BJ (cell line): ENCODE results near the gene KIRREL3. TPM values are rescaled to one million over a fixed set of nuclear protein-coding genes. Genes with fewer than 3 reads are reported as not detected.

Experiments used
- CTCF ChIA-PET: fragments of 350-600 bp; formaldehyde crosslinking; extraction: SDS; loops from one replicate; lab custom pipeline; 2021; ENCODE audit warnings: antibody characterized with exemption, inconsistent platforms; lab: Yijun Ruan, JAX
- POLR2A ChIA-PET: fragments of 300-600 bp; sonication (Branson Sonifier 250); formaldehyde crosslinking; extraction: SDS; loops from one replicate; lab custom pipeline; 2021; ENCODE audit warnings: antibody characterized with exemption; lab: Charles Lee
- DNase-seq: peaks from one replicate; pipeline ENCODE4 v3.0.0-alpha.2; 2011; ENCODE audit warnings: low read depth
- H3K27me3 ChIP-seq: 2 replicates; pipeline ENCODE4 v1.6.0; 2011; ENCODE audit warnings: low read length; ENCODE audit not compliant: control insufficient read depth, insufficient read depth
- H3K36me3 ChIP-seq: 2 replicates; pipeline ENCODE4 v1.5.1; 2011; ENCODE audit warnings: low read length; ENCODE audit not compliant: control insufficient read depth, insufficient read depth
- H3K4me3 ChIP-seq: 2 replicates; pipeline ENCODE4 v1.5.1; 2011; ENCODE audit warnings: low read depth, mild to moderate bottlenecking, control low read depth, low read length
- polyA plus RNA-seq: library from polyadenylated mRNA; depleted of rRNA; stranded (reverse); fragments of >200 nt; gene quantifications from 2 replicates; pipeline ENCODE4 v1.2.3, GENCODE V29; 2011
- TF ChIP-seq, protein P1 (sequence below): IDR thresholded peaks from 2 replicates; pipeline ENCODE4 v1.5.1; 2011; ENCODE audit warnings: low read depth, mild to moderate bottlenecking, control low read depth, inconsistent platforms, low read length, moderate library complexity; ENCODE audit not compliant: insufficient read depth

Gene KIRREL3
- polyA plus RNA-seq, 1 experiment = 19.6 TPM

- TF ChIP-seq, protein P1, sequence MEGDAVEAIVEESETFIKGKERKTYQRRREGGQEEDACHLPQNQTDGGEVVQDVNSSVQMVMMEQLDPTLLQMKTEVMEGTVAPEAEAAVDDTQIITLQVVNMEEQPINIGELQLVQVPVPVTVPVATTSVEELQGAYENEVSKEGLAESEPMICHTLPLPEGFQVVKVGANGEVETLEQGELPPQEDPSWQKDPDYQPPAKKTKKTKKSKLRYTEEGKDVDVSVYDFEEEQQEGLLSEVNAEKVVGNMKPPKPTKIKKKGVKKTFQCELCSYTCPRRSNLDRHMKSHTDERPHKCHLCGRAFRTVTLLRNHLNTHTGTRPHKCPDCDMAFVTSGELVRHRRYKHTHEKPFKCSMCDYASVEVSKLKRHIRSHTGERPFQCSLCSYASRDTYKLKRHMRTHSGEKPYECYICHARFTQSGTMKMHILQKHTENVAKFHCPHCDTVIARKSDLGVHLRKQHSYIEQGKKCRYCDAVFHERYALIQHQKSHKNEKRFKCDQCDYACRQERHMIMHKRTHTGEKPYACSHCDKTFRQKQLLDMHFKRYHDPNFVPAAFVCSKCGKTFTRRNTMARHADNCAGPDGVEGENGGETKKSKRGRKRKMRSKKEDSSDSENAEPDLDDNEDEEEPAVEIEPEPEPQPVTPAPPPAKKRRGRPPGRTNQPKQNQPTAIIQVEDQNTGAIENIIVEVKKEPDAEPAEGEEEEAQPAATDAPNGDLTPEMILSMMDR = no peak
- ChIA-PET POLR2A (no interaction called here), CTCF (no interaction called here)
- no peak for DNase-seq
- no peaks in the 10 kb centered on the region for H3K36me3 ChIP-seq
- no peaks in the 10 kb centered on the region for H3K27me3 ChIP-seq
- H3K4me3 ChIP-seq = no peak overlapping the region
Measured at GRCh38 chr11:126697936-126698335, 302.6 kb downstream of the KIRREL3 start.

- CTCF ChIA-PET = no interaction called here
- TF ChIP-seq, protein P1 = no peak
- POLR2A ChIA-PET = no interaction called here
- Histone ChIP-seq H3K27me3 (no peaks in the 10 kb centered on the region), H3K36me3 (no peaks in the 10 kb centered on the region), H3K4me3 (no peak overlapping the region)
- no peak for DNase-seq
Measured at GRCh38 chr11:126696982-126697381, 303.6 kb downstream of the KIRREL3 start.

GRCh38 chr11:126695293-126695692 lies 305.3 kb downstream of the KIRREL3 start:
- Histone ChIP-seq H3K36me3 (no peaks in the 10 kb centered on the region), H3K27me3 (no peaks in the 10 kb centered on the region), H3K4me3 (no peak overlapping the region)
- DNase-seq = no peak
- CTCF ChIA-PET = no interaction called here
- TF ChIP-seq, protein P1 = no peak
- POLR2A ChIA-PET = no interaction called here

GRCh38 chr11:126694065-126694625 lies 306.4 kb downstream of the KIRREL3 start:
- TF ChIP-seq, protein P1 = no peak
- DNase-seq = no peak
- H3K27me3 ChIP-seq = no peaks in the 10 kb centered on the region
- no peak overlapping the region for H3K4me3 ChIP-seq
- POLR2A ChIA-PET = no interaction called here
- no peaks in the 10 kb centered on the region for H3K36me3 ChIP-seq
- CTCF ChIA-PET = no interaction called here

- no peaks in the 10 kb centered on the region for H3K36me3 ChIP-seq
- POLR2A ChIA-PET = no interaction called here
- no peak for DNase-seq
- TF ChIP-seq, protein P1 = no peak
- no peaks in the 10 kb centered on the region for H3K27me3 ChIP-seq
- CTCF ChIA-PET = interaction anchor here (0.7 to 1.9 kb wide), 2 partner anchors 81 to 92 kb away, joined by 3 to 4 read pairs; no protein-coding TSS in a partner anchor
- H3K4me3 ChIP-seq = no peak overlapping the region
Measured at GRCh38 chr11:126687477-126687876, 313.1 kb downstream of the KIRREL3 start.
